ENCODE results near the gene THTPA.

Gene THTPA

DNA sequence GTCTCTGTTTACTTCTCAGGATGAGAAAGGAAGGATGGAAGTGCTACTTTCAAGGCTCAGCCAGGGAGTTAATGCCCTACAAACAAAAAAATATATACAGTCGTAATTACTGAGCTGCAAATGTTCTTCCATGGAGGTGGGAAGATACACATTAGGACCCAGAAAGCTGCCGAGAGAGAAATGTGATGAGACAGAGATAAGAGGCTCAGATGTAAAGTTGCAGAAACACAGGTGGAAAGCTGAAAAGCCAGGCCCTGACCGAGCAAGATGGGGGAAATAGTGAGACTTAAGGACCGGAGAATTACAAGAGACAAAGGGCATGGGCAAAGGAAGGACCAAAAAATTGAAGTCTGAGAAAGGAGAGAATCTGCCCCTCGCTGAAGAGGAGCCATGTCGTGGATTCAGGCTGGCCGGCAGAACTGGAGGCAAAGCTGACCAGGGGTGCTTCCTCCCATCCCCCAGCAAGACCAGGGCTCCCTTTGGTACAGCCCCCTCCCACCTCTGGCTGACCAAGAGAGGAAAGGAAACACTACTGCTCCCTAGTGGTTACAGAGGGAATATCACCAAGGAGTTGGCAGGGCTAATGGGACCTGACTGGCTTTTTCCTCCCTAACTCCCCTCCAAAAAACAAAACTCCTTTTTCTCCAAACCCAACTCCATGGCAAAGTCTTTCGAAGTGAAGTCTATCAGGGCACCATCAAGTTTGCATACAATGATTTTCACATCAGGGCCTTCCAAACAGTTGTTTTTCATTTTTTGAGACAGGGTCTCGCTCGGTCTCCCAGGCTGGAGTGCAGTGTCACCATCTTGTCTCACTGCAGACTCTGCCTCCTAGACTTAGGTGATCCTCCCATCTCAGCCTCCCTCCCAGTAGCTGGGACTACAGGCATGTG is 16.6 kb upstream of the THTPA start:
- TF ChIP-seq, protein P1, sequence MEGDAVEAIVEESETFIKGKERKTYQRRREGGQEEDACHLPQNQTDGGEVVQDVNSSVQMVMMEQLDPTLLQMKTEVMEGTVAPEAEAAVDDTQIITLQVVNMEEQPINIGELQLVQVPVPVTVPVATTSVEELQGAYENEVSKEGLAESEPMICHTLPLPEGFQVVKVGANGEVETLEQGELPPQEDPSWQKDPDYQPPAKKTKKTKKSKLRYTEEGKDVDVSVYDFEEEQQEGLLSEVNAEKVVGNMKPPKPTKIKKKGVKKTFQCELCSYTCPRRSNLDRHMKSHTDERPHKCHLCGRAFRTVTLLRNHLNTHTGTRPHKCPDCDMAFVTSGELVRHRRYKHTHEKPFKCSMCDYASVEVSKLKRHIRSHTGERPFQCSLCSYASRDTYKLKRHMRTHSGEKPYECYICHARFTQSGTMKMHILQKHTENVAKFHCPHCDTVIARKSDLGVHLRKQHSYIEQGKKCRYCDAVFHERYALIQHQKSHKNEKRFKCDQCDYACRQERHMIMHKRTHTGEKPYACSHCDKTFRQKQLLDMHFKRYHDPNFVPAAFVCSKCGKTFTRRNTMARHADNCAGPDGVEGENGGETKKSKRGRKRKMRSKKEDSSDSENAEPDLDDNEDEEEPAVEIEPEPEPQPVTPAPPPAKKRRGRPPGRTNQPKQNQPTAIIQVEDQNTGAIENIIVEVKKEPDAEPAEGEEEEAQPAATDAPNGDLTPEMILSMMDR (IDR thresholded peaks at IDR 0.05; ENCODE audit: borderline replicate concordance, control extremely low read depth, extremely low read depth, insufficient read depth, missing control alignments), result peak; percentile 65
- DNase-seq (ENCODE audit: low spot score), result peak; percentile 84
- in situ Hi-C loops (cut with MboI; ENCODE audit: low sequenced_read_pairs, unreplicated experiment), result loop anchor here (10.0 kb wide), 1 partner anchor 55 kb away; no protein-coding TSS in a partner anchor

DNA sequence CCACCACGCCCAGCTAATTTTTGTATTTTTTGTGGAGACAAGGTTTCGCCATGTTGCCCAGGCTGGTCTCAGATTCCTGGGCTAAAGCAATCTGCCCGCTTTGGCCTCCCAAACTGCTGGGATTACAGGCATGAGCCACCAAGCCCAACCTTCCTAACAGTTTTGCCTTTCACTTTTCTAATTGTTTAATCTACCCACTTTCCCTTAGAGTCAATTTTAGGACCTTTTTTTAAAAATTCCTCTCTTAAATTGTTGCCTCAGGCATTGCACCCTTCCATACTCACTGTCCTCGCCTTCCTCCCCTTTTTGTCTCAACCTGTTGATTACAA is 16.0 kb upstream of the THTPA start:
- in situ Hi-C loops (cut with MboI; ENCODE audit: low sequenced_read_pairs, unreplicated experiment), result loop anchor here (10.0 kb wide), 1 partner anchor 55 kb away; no protein-coding TSS in a partner anchor
- DNase-seq (ENCODE audit: low spot score), result no peak
- TF ChIP-seq, protein P1 (IDR thresholded peaks at IDR 0.05; ENCODE audit: borderline replicate concordance, control extremely low read depth, extremely low read depth, insufficient read depth, missing control alignments), result no peak

DNA sequence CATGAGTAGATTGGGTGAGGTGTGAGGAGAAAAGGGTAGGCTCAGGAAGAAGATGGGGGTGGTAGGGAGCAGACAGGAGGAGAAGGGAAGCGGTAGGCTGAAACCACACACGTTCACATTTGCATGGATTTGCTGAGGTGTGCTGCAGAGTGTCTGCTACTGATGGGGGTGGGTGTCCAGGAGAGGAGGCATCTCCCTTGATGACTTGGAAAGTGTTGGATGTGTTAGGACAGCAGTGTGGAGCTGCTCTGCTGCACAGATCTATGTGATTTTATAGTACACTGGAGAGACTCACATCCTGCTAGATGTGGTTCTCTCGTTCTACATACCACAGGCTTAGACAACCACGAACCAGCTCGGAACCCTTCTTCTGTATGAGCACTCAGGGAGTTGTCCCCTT is 13.8 kb upstream of the THTPA start:
- in situ Hi-C loops (cut with MboI; ENCODE audit: low sequenced_read_pairs, unreplicated experiment), result loop anchor here (10.0 kb wide), 1 partner anchor 57 kb away; no protein-coding TSS in a partner anchor
- no peak for DNase-seq (ENCODE audit: low spot score)
- TF ChIP-seq, protein P1 (IDR thresholded peaks at IDR 0.05; ENCODE audit: borderline replicate concordance, control extremely low read depth, extremely low read depth, insufficient read depth, missing control alignments), result no peak

DNA sequence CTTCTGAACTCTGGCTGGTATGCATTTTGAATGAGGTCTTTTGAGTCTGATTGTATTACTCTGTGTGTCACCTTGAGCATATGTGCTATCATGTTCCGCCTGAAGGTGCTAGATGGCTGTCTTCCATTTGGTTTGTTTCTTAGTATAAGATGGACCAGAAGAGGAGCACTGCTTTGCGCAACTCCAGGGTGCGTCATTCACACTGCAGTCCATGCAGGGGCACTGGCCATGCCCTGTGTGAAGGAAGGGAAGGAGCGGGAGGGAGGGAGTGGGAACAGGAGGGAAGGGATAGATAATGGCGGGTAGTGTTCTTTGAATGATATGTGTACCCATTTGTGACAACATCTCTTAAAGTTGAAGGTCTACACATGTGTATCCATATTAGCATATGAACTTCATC is 12.7 kb upstream of the THTPA start:
- no peak for DNase-seq (ENCODE audit: low spot score)
- in situ Hi-C loops (cut with MboI; ENCODE audit: low sequenced_read_pairs, unreplicated experiment), result loop anchor here (10.0 kb wide), 1 partner anchor 59 kb away; no protein-coding TSS in a partner anchor
- TF ChIP-seq, protein P1 (IDR thresholded peaks at IDR 0.05; ENCODE audit: borderline replicate concordance, control extremely low read depth, extremely low read depth, insufficient read depth, missing control alignments), result no peak

DNA sequence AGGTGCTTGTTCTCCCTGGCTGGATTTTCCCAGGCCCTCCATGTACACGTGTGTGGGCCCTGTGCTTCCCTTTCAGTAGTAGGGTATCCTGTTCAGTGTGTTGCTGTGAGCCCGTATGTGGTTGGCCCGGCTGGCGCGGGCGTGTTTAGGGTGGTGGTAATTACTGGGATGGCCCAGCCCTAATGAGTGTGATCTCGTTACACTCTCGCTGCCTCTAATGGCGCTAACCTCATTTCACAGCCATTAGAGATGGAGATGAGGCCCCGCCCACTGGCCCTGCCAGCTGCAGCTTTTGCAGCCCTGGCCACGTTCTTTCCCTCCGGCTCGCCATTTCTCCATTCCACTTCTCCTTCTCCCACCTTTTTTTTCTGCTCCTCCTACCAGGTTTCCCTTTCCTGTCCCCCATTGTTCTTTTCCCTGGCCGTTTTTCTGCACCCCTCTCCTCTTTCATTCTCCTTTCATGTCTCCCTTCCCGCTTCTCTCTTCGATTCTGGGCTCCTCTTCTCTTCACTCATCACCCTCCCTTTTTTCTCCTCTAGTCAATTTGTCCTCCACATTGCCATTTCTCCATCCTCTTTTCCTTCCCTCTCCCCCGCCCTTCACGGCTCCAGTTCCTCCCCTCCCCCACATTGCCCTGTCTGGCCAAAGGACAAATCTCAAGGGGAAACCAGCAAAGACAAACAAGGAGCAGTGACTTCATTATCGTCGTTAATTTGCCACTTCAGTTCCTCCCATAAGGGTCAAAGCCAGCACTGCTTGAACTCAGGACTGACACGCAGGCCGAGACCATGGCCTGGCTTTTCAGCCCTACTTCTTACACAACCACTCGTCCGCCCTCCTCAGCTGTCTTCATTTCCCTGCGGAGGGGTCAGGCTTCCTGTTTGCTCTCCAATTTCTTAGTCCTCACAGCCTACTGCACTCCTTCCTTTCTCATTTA is 11.3 kb upstream of the THTPA start:
- DNase-seq (ENCODE audit: low spot score), result no peak
- TF ChIP-seq, protein P1 (IDR thresholded peaks at IDR 0.05; ENCODE audit: borderline replicate concordance, control extremely low read depth, extremely low read depth, insufficient read depth, missing control alignments), result no peak
- in situ Hi-C loops (cut with MboI; ENCODE audit: low sequenced_read_pairs, unreplicated experiment), result loop anchor here (10.0 kb wide), 1 partner anchor 60 kb away; no protein-coding TSS in a partner anchor

DNA sequence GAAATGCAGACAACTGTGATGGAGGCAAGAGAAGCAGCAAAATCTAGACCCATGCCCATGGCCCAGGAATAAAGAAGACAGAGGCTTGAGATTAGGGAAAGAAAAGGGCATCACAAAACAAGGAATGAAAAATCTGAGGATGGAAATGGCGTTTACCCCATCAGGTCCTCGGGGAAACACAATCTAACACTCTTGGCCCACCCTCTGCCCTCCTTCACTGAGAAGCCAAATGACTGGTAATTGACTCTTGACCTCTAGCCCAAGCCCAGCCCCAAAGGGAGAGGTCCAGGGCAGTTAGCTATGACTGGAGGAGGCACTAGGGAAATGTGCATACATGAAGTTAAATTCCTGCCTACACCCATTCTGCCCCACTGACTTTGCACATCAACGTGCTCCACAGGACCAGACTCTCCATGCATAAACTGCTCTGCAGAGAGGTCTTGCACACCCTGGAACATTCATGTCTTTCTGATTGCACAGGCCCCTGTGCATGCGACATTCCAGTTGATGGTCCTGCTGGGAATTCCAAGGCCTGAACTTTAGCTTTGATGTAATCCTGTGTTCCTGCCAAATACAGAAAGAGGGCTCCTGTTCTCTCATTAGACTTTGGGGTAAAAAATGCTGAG is 10.2 kb upstream of the THTPA start:
- in situ Hi-C loops (cut with MboI; ENCODE audit: low sequenced_read_pairs, unreplicated experiment), result loop anchor here (10.0 kb wide), 1 partner anchor 61 kb away; no protein-coding TSS in a partner anchor
- DNase-seq (ENCODE audit: low spot score), result no peak
- TF ChIP-seq, protein P1 (IDR thresholded peaks at IDR 0.05; ENCODE audit: borderline replicate concordance, control extremely low read depth, extremely low read depth, insufficient read depth, missing control alignments), result no peak

Data from GM13976 (cell line).